MM.1S (cell line): ENCODE measurements around the gene FOXP1.

ENCODE experiments used
- DNase-seq: peaks from one replicate; pipeline ENCODE4 v3.0.0-alpha.2; 2015
- H2AFZ ChIP-seq: fragments of 300-600 bp; sonication (generic); 2 replicates; pipeline ENCODE4 v1.6.0; 2016; ENCODE audit warnings: antibody characterized with exemption, low read length
- H3F3A ChIP-seq: fragments of 300-600 bp; sonication (generic); 2 replicates; pipeline ENCODE4 v1.6.1; 2016; ENCODE audit warnings: mild to moderate bottlenecking, antibody characterized with exemption, low read length, moderate library complexity, mixed read lengths; ENCODE audit not compliant: insufficient read depth
- H3K27ac ChIP-seq: fragments of 300-600 bp; sonication (generic); 2 replicates; pipeline ENCODE4 v1.5.1; 2016; ENCODE audit warnings: mild to moderate bottlenecking, low read length
- H3K27me3 ChIP-seq: fragments of 300-600 bp; sonication (generic); replicated peaks from 2 replicates; pipeline ENCODE4 v1.6.0; 2016; ENCODE audit warnings: low read length; ENCODE audit not compliant: insufficient read depth
- H3K36me3 ChIP-seq: fragments of 300-600 bp; sonication (generic); replicated peaks from 2 replicates; pipeline ENCODE4 v1.6.1; 2016; ENCODE audit warnings: mild to moderate bottlenecking, low read length, mixed read lengths; ENCODE audit not compliant: insufficient read depth
- H3K4me1 ChIP-seq: fragments of 300-600 bp; sonication (generic); 2 replicates; pipeline ENCODE4 v1.6.1; 2016; ENCODE audit warnings: low read length, mixed read lengths
- H3K4me2 ChIP-seq: fragments of 300-600 bp; sonication (generic); 2 replicates; pipeline ENCODE4 v1.6.0; 2016; ENCODE audit warnings: low read depth, low read length
- H3K4me3 ChIP-seq: fragments of 300-600 bp; sonication (generic); 2 replicates; pipeline ENCODE4 v1.5.1; 2016; ENCODE audit warnings: low read length, mixed read lengths
- H3K79me2 ChIP-seq: fragments of 300-600 bp; sonication (generic); 2 replicates; pipeline ENCODE4 v1.6.1; 2016; ENCODE audit warnings: mixed run types, low read length, mixed read lengths
- H3K9ac ChIP-seq: fragments of 300-600 bp; sonication (generic); 2 replicates; pipeline ENCODE4 v1.6.1; 2016; ENCODE audit warnings: low read length, mixed read lengths
- H3K9me2 ChIP-seq: fragments of 300-600 bp; sonication (generic); replicated peaks from 2 replicates; pipeline ENCODE4 v1.6.1; 2016; ENCODE audit warnings: mild to moderate bottlenecking, low read length, mixed read lengths; ENCODE audit not compliant: insufficient read depth
- H3K9me3 ChIP-seq: fragments of 300-600 bp; sonication (generic); replicated peaks from 2 replicates; pipeline ENCODE4 v1.6.1; 2016; ENCODE audit warnings: mild to moderate bottlenecking, low read length, mixed read lengths; ENCODE audit not compliant: insufficient read depth
- H4K20me1 ChIP-seq: fragments of 300-600 bp; sonication (generic); 2 replicates; pipeline ENCODE4 v1.6.1; 2016; ENCODE audit warnings: mild to moderate bottlenecking, low read length, moderate library complexity, mixed read lengths; ENCODE audit not compliant: insufficient read depth
- CTCF ChIP-seq: fragments of 300-600 bp; sonication (generic); IDR thresholded peaks from 2 replicates; pipeline ENCODE4 v1.5.1; 2016; ENCODE audit warnings: antibody characterized with exemption, low read length, mixed read lengths
- EZH2 ChIP-seq: fragments of 300-600 bp; sonication (generic); optimal IDR thresholded peaks from 2 replicates; pipeline ENCODE3; 2017; ENCODE audit warnings: low read depth, mild to moderate bottlenecking, antibody characterized with exemption, low read length, mixed read lengths
- EZH2phosphoT487 ChIP-seq: fragments of 300-600 bp; sonication (generic); IDR thresholded peaks from 2 replicates; pipeline ENCODE4 v1.6.1; 2018; ENCODE audit warnings: antibody characterized with exemption, low read length

Gene FOXP1

GRCh38 chr3:71002298-71002697, 581.2 kb downstream of the FOXP1 start:
- Histone ChIP-seq H3K27ac (peak overlapping the region; percentile 40; the same call in 1 of the 2 replicates), H3K4me2 (peak overlapping the region; percentile 4; the same call in 1 of the 2 replicates), H2AFZ (no peak overlapping the region), H3K9me2 (no peaks in the 10 kb centered on the region), H3K27me3 (no peaks in the 10 kb centered on the region), H3K36me3 (no peaks in the 10 kb centered on the region; the same call in 1 of the 2 replicates), H3K9me3 (no peaks in the 10 kb centered on the region), H3K4me3 (no peak overlapping the region), H3K79me2 (peaks cover 28% of the 10 kb centered on the region), H4K20me1 (no peaks in the 10 kb centered on the region), H3F3A (peaks cover 4% of the 10 kb centered on the region; the same call in 1 of the 2 replicates), H3K4me1 (peaks cover 25% of the 10 kb centered on the region), H3K9ac (no peak overlapping the region)
- TF ChIP-seq EZH2 (no peak), CTCF (no peak), EZH2phosphoT487 (no peak)
- peak; percentile 55 for DNase-seq

GRCh38 chr3:71001303-71001830, 582.2 kb downstream of the FOXP1 start:
- H3K27me3 ChIP-seq, result no peaks in the 10 kb centered on the region
- H3K36me3 ChIP-seq, result no peaks in the 10 kb centered on the region; the same call in 1 of the 2 replicates
- no peaks in the 10 kb centered on the region for H3K9me3 ChIP-seq
- peaks cover 4% of the 10 kb centered on the region; the same call in 1 of the 2 replicates for H3F3A ChIP-seq
- DNase-seq, result no peak
- no peaks in the 10 kb centered on the region for H4K20me1 ChIP-seq
- H2AFZ ChIP-seq, result no peak overlapping the region
- no peak for TF ChIP-seq CTCF
- TF ChIP-seq EZH2phosphoT487, result no peak
- no peak for TF ChIP-seq EZH2
- peaks cover 22% of the 10 kb centered on the region for H3K79me2 ChIP-seq
- H3K9ac ChIP-seq, result no peak overlapping the region
- H3K4me1 ChIP-seq, result peaks cover 25% of the 10 kb centered on the region
- H3K27ac ChIP-seq, result no peak overlapping the region
- H3K9me2 ChIP-seq, result no peaks in the 10 kb centered on the region
- H3K4me2 ChIP-seq, result peak overlapping the region; percentile 4; the same call in 1 of the 2 replicates
- H3K4me3 ChIP-seq, result no peak overlapping the region

- Histone ChIP-seq H3K79me2 (peaks cover 16% of the 10 kb centered on the region), H3K27ac (no peak overlapping the region), H3K9me3 (no peaks in the 10 kb centered on the region), H4K20me1 (no peaks in the 10 kb centered on the region), H3K9ac (no peak overlapping the region), H3K4me2 (no peak overlapping the region), H2AFZ (no peak overlapping the region), H3K27me3 (no peaks in the 10 kb centered on the region), H3K4me1 (peaks cover 25% of the 10 kb centered on the region), H3F3A (peaks cover 4% of the 10 kb centered on the region; the same call in 1 of the 2 replicates), H3K9me2 (no peaks in the 10 kb centered on the region), H3K4me3 (no peak overlapping the region), H3K36me3 (no peaks in the 10 kb centered on the region; the same call in 1 of the 2 replicates)
- TF ChIP-seq EZH2 (no peak), EZH2phosphoT487 (no peak)
- no peak for DNase-seq
Observed at GRCh38 chr3:71000483-71000882, 583.0 kb downstream of the FOXP1 start.

- Histone ChIP-seq H3K9ac (no peak overlapping the region), H3K9me2 (no peaks in the 10 kb centered on the region), H3K4me1 (peaks cover 25% of the 10 kb centered on the region), H4K20me1 (no peaks in the 10 kb centered on the region), H3K36me3 (no peaks in the 10 kb centered on the region; the same call in 1 of the 2 replicates), H3K4me3 (no peak overlapping the region), H3K27ac (no peak overlapping the region), H3K4me2 (no peak overlapping the region), H3K27me3 (no peaks in the 10 kb centered on the region), H3K9me3 (no peaks in the 10 kb centered on the region), H3K79me2 (peaks cover 14% of the 10 kb centered on the region), H3F3A (peaks cover 4% of the 10 kb centered on the region; the same call in 1 of the 2 replicates), H2AFZ (no peak overlapping the region)
- TF ChIP-seq EZH2phosphoT487 (no peak), EZH2 (no peak), CTCF (no peak)
- no peak for DNase-seq
Observed at GRCh38 chr3:70999730-71000129, 583.8 kb downstream of the FOXP1 start.
